Motor neuron (in vitro differentiated cells): ENCODE results near the gene NARS2. TPM values are rescaled to one million over a fixed set of nuclear protein-coding genes. Genes with fewer than 3 reads are reported as not detected.
"Not testable (repeated sequence)": the region's sequence is repeated elsewhere in the genome, so short reads cannot be mapped to it uniquely, and the experiment has no call there.

Experiments
- ATAC-seq, 8 experiments: fragments of 200-7000 bp; cut with Tn5 transposase; replicated peaks in 6 of 8; 2 replicates each; pipeline ENCODE4 v1.8.0; 2021; ENCODE audit warnings: mild to moderate bottlenecking in 8 of 8, moderate library complexity in 8 of 8
- H3K27ac ChIP-seq, 2 donors: fragments of 250-450 bp; sonication (Bioruptor Pico); 2 replicates each; pipeline ENCODE4 v1.9.0; 2021; ENCODE audit warnings: antibody characterized with exemption in 2 of 2, mild to moderate bottlenecking in 2 of 2, moderate library complexity in 1 of 2
- H3K4me1 ChIP-seq, 2 donors: fragments of 250-450 bp; sonication (Bioruptor Pico); replicated peaks in 1 of 2; 2 replicates each; pipeline ENCODE4 v1.6.1; 2021; ENCODE audit warnings: antibody characterized with exemption in 2 of 2, mild to moderate bottlenecking in 2 of 2, moderate library complexity in 1 of 2
- H3K4me3 ChIP-seq, 5 donors: fragments of 250-450 bp; sonication (Bioruptor Pico); 2 replicates each; pipeline ENCODE4 v1.9.0; 2021; ENCODE audit warnings: antibody characterized with exemption in 5 of 5, mild to moderate bottlenecking in 5 of 5, moderate library complexity in 4 of 5
- WGBS, 10 experiments: fragments of 450-650 bp; shearing (Covaris generic); methylation state at CpG; one replicate each; pipeline ENCODE4 v1.0.0; 2022; 5-methylcytosine and 5-hydroxymethylcytosine counted together
- in situ Hi-C, 9 experiments: fragments of 400-800 bp; cut with MboI; loops; one replicate each; pipeline ENCODE4 v1.15.0; 2021; ENCODE audit warnings: low sequenced_read_pairs in 9 of 9, low pct_unique_long_range_greater_than_20kb in 2 of 9; ENCODE audit not compliant: unreplicated experiment in 9 of 9
- total RNA-seq, 8 experiments: library from RNA; unstranded; fragments of 300-600 nt; gene quantifications; 2 replicates each; pipeline versions ENCODE4 v1.2.3 to v1.2.4, GENCODE V29; 2022

Gene NARS2
- total RNA-seq, 8 experiments from 2014 or later = 11.5 to 36.0 (median 28.1) TPM

DNA sequence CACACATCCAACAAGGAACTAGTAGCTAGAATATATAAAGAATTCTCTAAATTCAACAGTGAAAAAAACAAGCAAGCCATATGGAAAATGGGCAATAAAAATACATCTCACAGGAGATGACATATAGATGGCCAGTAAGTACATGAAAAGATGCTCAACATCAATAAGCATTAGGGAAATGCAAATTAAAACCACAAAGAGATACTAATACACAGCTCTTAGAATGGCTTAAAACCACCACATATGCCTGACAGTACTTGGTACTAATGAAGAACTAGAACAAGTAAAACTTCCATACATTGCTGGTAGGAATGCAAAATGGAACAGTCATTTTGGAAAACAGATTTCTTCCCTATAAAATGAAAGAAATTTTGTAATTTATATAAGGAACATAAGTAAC, 85.5 kb downstream of the NARS2 start:
- ATAC-seq = no peak
- Histone ChIP-seq H3K27ac (no peak overlapping the region), H3K4me1 (no peaks in the 10 kb centered on the region), H3K4me3 (no peak overlapping the region)
- in situ Hi-C loops = no loop called here

DNA sequence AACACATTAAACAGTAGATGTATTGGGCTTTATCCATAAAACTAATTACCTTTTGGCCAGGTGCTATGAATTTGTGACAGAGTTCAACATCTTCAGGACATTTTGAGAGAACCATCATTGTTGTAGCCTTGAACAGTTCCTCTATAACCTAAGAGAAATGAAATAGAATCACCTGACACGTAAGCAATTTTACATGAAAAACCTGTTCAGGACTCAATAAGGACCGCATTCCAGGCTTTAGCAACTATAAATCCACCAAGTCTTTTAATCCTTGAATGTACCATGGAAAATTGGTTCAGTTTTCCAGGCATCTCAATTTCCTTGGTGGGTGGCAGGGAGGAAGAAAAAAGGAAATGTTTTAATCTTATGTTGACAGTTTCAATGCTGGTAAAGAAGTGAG, 96.1 kb downstream of the NARS2 start:
- no peak for ATAC-seq
- Histone ChIP-seq H3K27ac (no peak overlapping the region), H3K4me1 (no peaks in the 10 kb centered on the region), H3K4me3 (no peak overlapping the region)
- WGBS, 10 experiments = 84 to 100% (median 98%) methylated on average over 1 to 2 of the region's 2 CpGs; no CpG with 5 or more reads in 2 of the 10 experiments
- in situ Hi-C loops = no loop called here

DNA sequence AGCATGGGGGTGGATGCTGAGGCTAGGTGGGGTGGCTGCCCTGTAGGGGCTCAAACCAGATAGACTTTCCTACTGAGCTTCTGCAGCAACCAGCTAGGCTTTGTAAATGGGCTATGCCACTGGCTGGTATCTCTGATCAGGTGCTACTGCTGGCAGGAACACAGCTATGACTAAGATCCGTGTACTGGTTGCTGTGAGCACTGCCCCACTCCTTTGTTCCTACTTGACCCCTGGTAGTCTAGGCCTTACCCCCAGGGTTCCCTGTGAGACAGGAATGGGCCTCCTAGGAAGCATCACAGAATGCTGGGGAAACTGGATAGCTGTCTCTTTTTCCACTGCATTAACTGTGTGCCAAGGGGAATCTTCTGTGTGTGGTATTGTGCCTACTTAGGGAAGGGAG, 98.6 kb downstream of the NARS2 start:
- ATAC-seq = peak in 1 of 8 experiments; percentile 39
- no peak overlapping the region for H3K27ac ChIP-seq
- no peaks in the 10 kb centered on the region for H3K4me1 ChIP-seq
- 83 to 100% (median 100%) methylated on average over 1 of the region's 1 CpG; no CpG with 5 or more reads in 7 of the 10 experiments for WGBS, 10 experiments
- H3K4me3 ChIP-seq = no peak overlapping the region
- in situ Hi-C loops = no loop called here

- H3K4me3 ChIP-seq = no peak overlapping the region
Measured at GRCh38 chr11:78474451-78474850, 100.2 kb downstream of the NARS2 start.

GRCh38 chr11:78472905-78473304, 101.8 kb downstream of the NARS2 start:
- no peak overlapping the region for H3K4me3 ChIP-seq
- H3K4me1 ChIP-seq = peaks cover 4 to 6% of the 10 kb centered on the region in 2 donors
- in situ Hi-C loops = no loop called here
- ATAC-seq = no peak
- no peak overlapping the region for H3K27ac ChIP-seq
- 70 to 100% (median 96%) methylated on average over 1 to 4 of the region's 4 CpGs; no CpG with 5 or more reads in 1 of the 10 experiments for WGBS, 10 experiments

More at GRCh38 chr11:78474451-78474850, 100.2 kb downstream of the NARS2 start:
- H3K4me1 ChIP-seq = peaks cover 3 to 5% of the 10 kb centered on the region in 2 donors
- in situ Hi-C loops = no loop called here
- no peak overlapping the region for H3K27ac ChIP-seq
- no peak for ATAC-seq

DNA sequence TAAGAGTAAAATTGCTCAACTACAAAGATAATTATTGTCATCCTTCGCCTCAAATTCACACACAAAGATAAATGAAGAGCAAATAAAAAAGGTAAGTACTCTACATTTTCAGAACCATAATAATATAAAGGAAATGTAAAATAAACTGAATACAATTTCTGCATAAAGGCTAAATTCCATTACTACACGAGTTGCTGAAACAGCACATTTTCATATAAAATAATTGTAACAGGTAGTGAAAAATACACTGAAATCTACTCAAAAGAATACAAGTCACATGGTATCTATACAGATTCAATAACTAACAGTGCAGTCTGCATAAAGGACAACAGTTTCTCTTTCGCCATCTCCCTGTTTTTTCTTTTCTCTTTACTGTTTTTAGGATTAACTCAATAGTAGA, 102.3 kb downstream of the NARS2 start:
- ATAC-seq = no peak
- no peak overlapping the region for H3K27ac ChIP-seq
- H3K4me1 ChIP-seq = peaks cover 4 to 6% of the 10 kb centered on the region in 2 donors
- in situ Hi-C loops = no loop called here
- no peak overlapping the region for H3K4me3 ChIP-seq
- WGBS, 10 experiments = 78 to 100% (median 95%) methylated on average over 2 to 3 of the region's 3 CpGs

DNA sequence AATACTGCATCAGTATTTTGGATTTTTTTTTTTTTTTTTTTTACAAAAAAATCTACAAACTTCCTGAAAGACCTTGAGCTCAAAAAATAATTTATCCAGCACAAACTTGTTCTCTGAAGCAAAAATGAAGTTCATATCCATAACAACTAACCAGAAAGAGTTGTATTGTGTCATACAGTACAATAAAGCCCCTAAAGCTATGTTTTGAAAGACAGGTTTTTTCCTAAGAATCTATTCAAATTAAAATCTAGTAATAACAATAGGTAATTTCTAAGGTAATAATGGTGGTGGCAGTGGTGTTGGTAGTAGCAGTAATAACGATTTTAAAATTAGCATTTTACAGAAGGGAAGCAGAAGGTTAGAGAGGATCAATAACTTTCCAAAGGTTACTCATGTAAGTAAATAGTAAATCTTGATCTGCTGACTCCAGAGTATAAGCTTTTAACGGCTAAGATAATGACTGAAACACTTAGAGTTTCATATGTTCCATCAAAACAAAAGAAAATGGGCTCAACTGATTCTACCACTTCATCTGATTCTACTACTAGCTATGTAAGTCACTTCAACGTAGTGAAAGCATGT, 103.7 kb downstream of the NARS2 start:
- WGBS, 10 experiments = 20 to 100% (median 61%) methylated on average over 1 to 3 of the region's 3 CpGs
- H3K4me3 ChIP-seq = no peak overlapping the region
- in situ Hi-C loops = no loop called here
- peaks cover 4 to 6% of the 10 kb centered on the region in 2 donors for H3K4me1 ChIP-seq
- H3K27ac ChIP-seq = no peak overlapping the region
- no peak for ATAC-seq

- 65 to 100% (median 96%) methylated on average over 1 to 3 of the region's 3 CpGs for WGBS, 10 experiments
- H3K4me3 ChIP-seq = no peak overlapping the region
- no peak overlapping the region for H3K27ac ChIP-seq
- H3K4me1 ChIP-seq = peaks cover 4 to 6% of the 10 kb centered on the region in 2 donors
- in situ Hi-C loops = no loop called here
- peak in 5 of 8 experiments; percentile 33 to 54 (median 36) for ATAC-seq
Measured at GRCh38 chr11:78469896-78470295, 104.8 kb downstream of the NARS2 start.

DNA sequence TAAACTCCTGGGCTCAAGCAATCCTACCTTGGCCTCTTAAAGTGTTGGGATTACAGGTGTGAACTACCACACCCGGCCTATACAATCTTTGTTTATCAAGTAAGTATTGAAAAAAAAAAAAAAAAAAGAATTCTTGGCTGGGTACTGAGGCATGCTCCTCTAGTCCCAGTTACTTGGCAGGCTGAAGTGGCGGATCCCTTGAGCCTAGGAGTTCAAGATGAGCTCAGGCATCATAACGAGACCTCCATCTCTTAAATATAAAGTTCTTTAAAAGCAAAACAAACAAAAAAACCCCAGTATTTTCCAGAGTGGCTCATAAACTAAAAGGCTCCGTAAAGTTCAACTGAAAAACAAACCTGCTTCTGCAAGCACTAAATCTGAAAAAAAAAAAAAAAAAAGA, 106.7 kb downstream of the NARS2 start:
- 58 to 100% (median 92%) methylated on average over 3 to 4 of the region's 4 CpGs; no CpG with 5 or more reads in 1 of the 10 experiments for WGBS, 10 experiments
- Histone ChIP-seq H3K4me3 (no peak overlapping the region), H3K27ac (no peak overlapping the region), H3K4me1 (peaks cover 4 to 6% of the 10 kb centered on the region in 2 donors)
- in situ Hi-C loops = no loop called here
- no peak for ATAC-seq

GRCh38 chr11:78467370-78467769, 107.3 kb downstream of the NARS2 start:
- 67 to 100% (median 100%) methylated on average over 1 to 2 of the region's 2 CpGs; no CpG with 5 or more reads in 1 of the 10 experiments for WGBS, 10 experiments

GRCh38 chr11:78465169-78465942, 109.3 kb downstream of the NARS2 start:
- ATAC-seq = no peak
- in situ Hi-C loops = no loop called here
- no peak overlapping the region for H3K4me3 ChIP-seq
- H3K27ac ChIP-seq = no peak overlapping the region
- H3K4me1 ChIP-seq = peaks cover 4 to 6% of the 10 kb centered on the region in 2 donors
- WGBS, 10 experiments = 38 to 100% (median 96%) methylated on average over 1 to 10 of the region's 19 CpGs

More at GRCh38 chr11:78467370-78467769, 107.3 kb downstream of the NARS2 start:
- H3K4me1 ChIP-seq = peaks cover 4 to 6% of the 10 kb centered on the region in 2 donors
- H3K27ac ChIP-seq = no peak overlapping the region
- H3K4me3 ChIP-seq = no peak overlapping the region
- ATAC-seq = no peak
- in situ Hi-C loops = no loop called here

DNA sequence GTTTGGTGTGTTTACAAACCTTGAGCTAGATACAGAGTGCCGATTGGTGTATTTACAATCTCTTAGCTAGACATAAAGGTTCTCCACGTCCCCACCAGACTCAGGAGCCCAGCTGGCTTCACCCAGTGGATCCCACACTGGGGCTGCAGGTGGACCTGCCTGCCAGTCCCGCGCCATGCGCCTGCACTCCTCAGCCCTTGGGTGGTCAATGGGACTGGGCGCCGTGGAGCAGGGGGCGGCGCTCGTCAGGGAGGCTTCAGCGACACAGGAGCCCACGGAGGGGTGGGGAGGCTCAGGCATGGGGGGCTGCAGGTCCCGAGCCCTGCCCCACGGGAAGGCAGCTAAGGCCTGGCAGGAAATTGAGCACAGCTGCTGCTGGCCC, 109.9 kb downstream of the NARS2 start:
- H3K4me3 ChIP-seq, ATAC-seq, in situ Hi-C loops, H3K4me1 ChIP-seq, H3K27ac ChIP-seq: not testable (repeated sequence)
- WGBS, 10 experiments = 100% methylated on average over 1 of the region's 14 CpGs; no CpG with 5 or more reads in 8 of the 10 experiments

DNA sequence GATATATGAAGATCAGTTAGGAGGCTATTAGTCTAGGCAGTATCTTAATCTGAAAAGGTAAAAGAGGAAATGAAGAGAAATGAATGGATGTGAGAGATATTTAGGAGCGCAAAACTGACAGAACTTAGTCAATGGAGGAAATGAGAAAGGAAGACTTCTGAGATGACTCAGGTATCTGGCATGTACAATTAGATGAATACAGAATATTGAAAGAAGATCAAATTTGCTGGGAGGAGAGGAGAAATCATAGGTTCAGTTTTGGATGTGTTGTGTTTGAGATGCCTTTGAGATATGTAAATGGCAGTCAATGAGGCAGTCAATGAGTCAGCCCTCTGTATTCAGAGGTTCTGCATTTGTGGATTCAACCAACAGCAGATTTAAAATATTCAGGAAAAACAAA, 114.2 kb downstream of the NARS2 start:
- ATAC-seq = peak in 4 of 8 experiments; percentile 33 to 96 (median 90)
- Histone ChIP-seq H3K27ac (no peak overlapping the region), H3K4me1 (no peaks in the 10 kb centered on the region), H3K4me3 (no peak overlapping the region)
- 22 to 100% (median 80%) methylated on average over 1 of the region's 1 CpG; no CpG with 5 or more reads in 1 of the 10 experiments for WGBS, 10 experiments
- in situ Hi-C loops = no loop called here
